IMR-90 (cell line): ENCODE data around the gene PAX2. TPM values are rescaled to one million over a fixed set of nuclear protein-coding genes. Genes with fewer than 3 reads are reported as not detected.

Experiments
- ATAC-seq: fragments of 200-7000 bp; cut with Tn5 transposase; 2 replicates; pipeline ENCODE4 v1.9.1; 2020; ENCODE audit warnings: low read depth, mild to moderate bottlenecking, moderate library complexity
- BruUV-seq: library from RNA; stranded (reverse); fragments of 400-500 nt; replicated peaks from 2 replicates; lab custom pipeline; 2021; lab: Mats Ljungman, UMichigan
- CTCF ChIA-PET: fragments of 300-600 bp; formaldehyde crosslinking; extraction: SDS; loops from one replicate; lab custom pipeline; 2021; ENCODE audit warnings: antibody characterized with exemption; lab: Yijun Ruan, JAX
- POLR2A ChIA-PET: fragments of 300-600 bp; sonication (Branson Sonifier 250); formaldehyde crosslinking; loops from one replicate; lab custom pipeline; 2022; ENCODE audit warnings: antibody characterized with exemption; ENCODE audit not compliant: unreplicated experiment; lab: Charles Lee
- DNase-seq: peaks from one replicate; pipeline ENCODE4 v3.0.0; 2013
- H2AFZ ChIP-seq: replicated peaks from 2 replicates; pipeline ENCODE3; 2013; ENCODE audit warnings: low read length, mild to moderate bottlenecking; ENCODE audit not compliant: poor library complexity
- H2AK5ac ChIP-seq: 2 replicates; pipeline ENCODE4 v1.6.1; 2013; ENCODE audit warnings: low read depth, low read length, inconsistent platforms
- H2AK9ac ChIP-seq: replicated peaks from 2 replicates; pipeline ENCODE3; 2013; ENCODE audit warnings: mild to moderate bottlenecking, low read depth, low read length, moderate library complexity; ENCODE audit not compliant: poor library complexity
- H2BK120ac ChIP-seq: 2 replicates; pipeline ENCODE4 v1.6.1; 2013; ENCODE audit warnings: low read depth, low read length, inconsistent platforms
- H2BK15ac ChIP-seq: 3 replicates; pipeline ENCODE4 v1.6.1; 2013; ENCODE audit warnings: low read depth, low read length, inconsistent platforms
- H2BK20ac ChIP-seq: 2 replicates; pipeline ENCODE4 v1.6.1; 2013; ENCODE audit warnings: low read depth, mild to moderate bottlenecking, inconsistent platforms, low read length, moderate library complexity
- H2BK5ac ChIP-seq: 2 replicates; pipeline ENCODE4 v1.6.1; 2013; ENCODE audit warnings: mild to moderate bottlenecking, low read depth, low read length, inconsistent platforms; ENCODE audit not compliant: poor library complexity, severe bottlenecking
- H3K14ac ChIP-seq: replicated peaks from 2 replicates; pipeline ENCODE4 v1.6.1; 2013; ENCODE audit warnings: low read depth, low read length, inconsistent platforms
- H3K18ac ChIP-seq: 2 replicates; pipeline ENCODE4 v1.6.1; 2013; ENCODE audit warnings: low read depth, low read length, control low read depth
- H3K23ac ChIP-seq: 2 replicates; pipeline ENCODE4 v1.6.1; 2013; ENCODE audit warnings: low read depth, low read length, inconsistent platforms
- H3K27ac ChIP-seq: 2 replicates; pipeline ENCODE4 v1.5.1; 2013; ENCODE audit warnings: mild to moderate bottlenecking, control low read depth, low read length; ENCODE audit not compliant: insufficient read depth
- H3K27me3 ChIP-seq: 2 replicates; pipeline ENCODE4 v1.6.1; 2013; ENCODE audit warnings: low read length; ENCODE audit not compliant: control insufficient read depth, insufficient read depth
- H3K36me3 ChIP-seq: 2 replicates; pipeline ENCODE4 v1.6.1; 2013; ENCODE audit warnings: low read length, mixed read lengths; ENCODE audit not compliant: control insufficient read depth, insufficient read depth
- H3K4ac ChIP-seq: 2 replicates; pipeline ENCODE4 v1.6.1; 2013; ENCODE audit warnings: low read depth, low read length, inconsistent platforms
- H3K4me1 ChIP-seq: 2 replicates; pipeline ENCODE4 v1.6.1; 2013; ENCODE audit warnings: low read length, mixed read lengths; ENCODE audit not compliant: control insufficient read depth, insufficient read depth
- H3K4me2 ChIP-seq: 2 replicates; pipeline ENCODE4 v1.6.1; 2013; ENCODE audit warnings: low read depth, mild to moderate bottlenecking, control low read depth, low read length, moderate library complexity
- H3K4me3 ChIP-seq: 2 replicates; pipeline ENCODE4 v1.5.1; 2013; ENCODE audit warnings: low read depth, mild to moderate bottlenecking, control low read depth, low read length, moderate library complexity; ENCODE audit not compliant: insufficient read depth
- H3K56ac ChIP-seq: 2 replicates; pipeline ENCODE4 v1.6.1; 2013; ENCODE audit warnings: low read length, inconsistent platforms; ENCODE audit not compliant: insufficient read depth; ENCODE audit errors: extremely low read depth
- H3K79me1 ChIP-seq, 2 experiments: 2 replicates each; pipeline ENCODE4 v1.6.1; 2013; ENCODE audit warnings: low read length in 2 of 2, inconsistent platforms in 1 of 2, low read depth in 1 of 2
- H3K9ac ChIP-seq: 2 replicates; pipeline ENCODE4 v1.6.1; 2013; ENCODE audit warnings: low read depth, low read length, control low read depth
- H3K9me1 ChIP-seq: 2 replicates; pipeline ENCODE4 v1.6.1; 2013; ENCODE audit warnings: low read length, inconsistent platforms; ENCODE audit not compliant: insufficient read depth
- H3K9me3 ChIP-seq: 2 replicates; pipeline ENCODE4 v1.6.1; 2013; ENCODE audit warnings: low read length; ENCODE audit not compliant: control insufficient read depth, insufficient read depth
- H4K20me1 ChIP-seq: 2 replicates; pipeline ENCODE4 v1.6.1; 2013; ENCODE audit warnings: low read length, inconsistent platforms; ENCODE audit not compliant: insufficient read depth
- H4K5ac ChIP-seq: 2 replicates; pipeline ENCODE4 v1.6.1; 2013; ENCODE audit warnings: mild to moderate bottlenecking, low read depth, low read length, control low read depth
- H4K8ac ChIP-seq, 2 experiments: 2 replicates each; pipeline ENCODE4 v1.6.1; 2013; ENCODE audit warnings: low read depth in 2 of 2, low read length in 2 of 2, control low read depth in 1 of 2, inconsistent platforms in 1 of 2
- H4K91ac ChIP-seq: 2 replicates; pipeline ENCODE4 v1.6.1; 2013; ENCODE audit warnings: low read depth, low read length, inconsistent platforms; ENCODE audit not compliant: insufficient read depth
- BHLHE40 ChIP-seq: fragments of 150-350 bp; IDR thresholded peaks from 2 replicates; pipeline ENCODE4 v1.6.1; 2016; ENCODE audit warnings: mild to moderate bottlenecking, low read depth, low read length
- CEBPB ChIP-seq: IDR thresholded peaks from 2 replicates; pipeline ENCODE4 v1.6.1; 2012; ENCODE audit warnings: low read depth, low read length, improper control_type of control experiment
- FOS ChIP-seq: fragments of 150-350 bp; IDR thresholded peaks from 2 replicates; pipeline ENCODE4 v1.6.1; 2016; ENCODE audit warnings: low read depth, low read length
- MAFK ChIP-seq: IDR thresholded peaks from 2 replicates; pipeline ENCODE4 v1.6.1; 2012; ENCODE audit warnings: low read depth, low read length, improper control_type of control experiment
- MAZ ChIP-seq: IDR thresholded peaks from 2 replicates; pipeline ENCODE4 v1.6.1; 2012; ENCODE audit warnings: low read depth, mild to moderate bottlenecking, low read length, improper control_type of control experiment, moderate library complexity, borderline replicate concordance
- MXI1 ChIP-seq: IDR thresholded peaks from 2 replicates; pipeline ENCODE4 v1.6.1; 2012; ENCODE audit warnings: low read depth, mild to moderate bottlenecking, low read length, moderate library complexity, borderline replicate concordance
- NFE2L2 ChIP-seq: fragments of 150-350 bp; IDR thresholded peaks from 2 replicates; pipeline ENCODE4 v1.6.1; 2016; ENCODE audit warnings: low read depth, mild to moderate bottlenecking, low read length
- RCOR1 ChIP-seq: IDR thresholded peaks from 2 replicates; pipeline ENCODE4 v1.6.1; 2012; ENCODE audit warnings: mild to moderate bottlenecking, low read length, improper control_type of control experiment; ENCODE audit not compliant: insufficient replicate concordance
- dilution Hi-C: fragments of 300-500 bp; cut with HindIII; formaldehyde crosslinking; loops from one replicate; pipeline ENCODE4 v1.14.3; 2018; ENCODE audit warnings: low sequenced_read_pairs; ENCODE audit not compliant: unreplicated experiment
- in situ Hi-C: fragments of 300-500 bp; cut with MboI; formaldehyde crosslinking; loops from 3 replicates; pipeline ENCODE4 v1.14.3; 2019; ENCODE audit warnings: low sequenced_read_pairs, inconsistent platforms, mixed read lengths
- intact Hi-C: fragments of 100-400 bp; cut with micrococcal nuclease; formaldehyde crosslinking; loops from 2 replicates; pipeline ENCODE4 v1.10.0; 2022
- polyA plus RNA-seq, 3 experiments: library from polyadenylated mRNA; depleted of rRNA; stranded (reverse); fragments of >200 nt; gene quantifications; 2 replicates each; pipeline ENCODE4 v1.2.3, GENCODE V29; 2012; ENCODE audit warnings: low replicate concordance in 1 of 3
- total RNA-seq: library from RNA; depleted of rRNA; stranded (reverse); fragments of >200 nt; gene quantifications from 2 replicates; pipeline ENCODE4 v1.2.3, GENCODE V29; 2012
- TF ChIP-seq, protein P1 (sequence below): fragments of 150-350 bp; IDR thresholded peaks from 2 replicates; pipeline ENCODE4 v1.6.1; 2017; ENCODE audit warnings: mild to moderate bottlenecking, antibody characterized with exemption, low read length, low read depth
- TF ChIP-seq, protein P2 (sequence below): conservative IDR thresholded peaks from 2 replicates; pipeline ENCODE4 v1.5.1; 2012; ENCODE audit warnings: mild to moderate bottlenecking, low read depth, low read length, improper control_type of control experiment

Gene PAX2
- total and polyA plus RNA-seq, 2 of the 4 experiments (the other 2 are of a cell fraction): not detected

DNA sequence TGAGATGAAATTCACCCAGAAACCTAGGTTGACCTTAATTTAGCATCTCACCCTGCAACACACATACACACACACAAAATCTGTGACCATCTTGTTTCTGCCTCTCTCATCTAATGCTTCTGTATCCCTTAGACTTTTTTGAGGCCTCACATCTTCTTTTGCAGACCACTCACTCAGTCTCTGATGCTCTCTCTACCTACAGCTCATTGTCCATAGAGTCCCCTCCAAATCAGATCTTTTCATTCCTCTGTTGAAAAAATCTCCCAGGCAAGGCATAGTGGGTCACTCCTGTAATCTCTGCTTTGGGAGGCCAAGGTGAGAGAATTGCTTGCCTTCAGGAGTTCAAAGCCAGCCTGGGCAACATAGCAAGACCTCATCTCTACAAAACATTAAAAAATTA is 17.6 kb upstream of the PAX2 start:
- Histone ChIP-seq H2BK20ac (no peak overlapping the region), H3K27ac (no peak overlapping the region), H3K56ac (no peak overlapping the region), H3K9me1 (no peaks in the 10 kb centered on the region), H3K4me3 (no peak overlapping the region), H3K23ac (no peak overlapping the region), H2AFZ (no peak overlapping the region), H2BK120ac (no peak overlapping the region), H3K4ac (no peak overlapping the region), H2BK15ac (no peak overlapping the region), H2AK9ac (no peak overlapping the region), H4K20me1 (no peaks in the 10 kb centered on the region), H3K14ac (no peak overlapping the region), H4K5ac (no peak overlapping the region), H2BK5ac (no peak overlapping the region), H3K27me3 (peaks cover 79% of the 10 kb centered on the region), H3K9ac (no peak overlapping the region), H3K9me3 (no peaks in the 10 kb centered on the region), H3K36me3 (no peaks in the 10 kb centered on the region), H2AK5ac (no peak overlapping the region), H3K79me1 (no peaks in the 10 kb centered on the region), H3K4me2 (no peak overlapping the region), H3K4me1 (no peaks in the 10 kb centered on the region; the same call in 1 of the 2 replicates), H4K91ac (no peak overlapping the region), H3K18ac (no peak overlapping the region), H4K8ac (no peak overlapping the region)
- in situ Hi-C loops (no loop called here), dilution Hi-C loops (no loop called here), intact Hi-C loops (no loop called here)
- POLR2A ChIA-PET: no interaction called here
- TF ChIP-seq MAZ: no peak
- TF ChIP-seq MXI1: no peak
- TF ChIP-seq MAFK: no peak
- no peak for TF ChIP-seq FOS
- no peak for TF ChIP-seq NFE2L2
- TF ChIP-seq RCOR1: no peak
- TF ChIP-seq, protein P1, sequence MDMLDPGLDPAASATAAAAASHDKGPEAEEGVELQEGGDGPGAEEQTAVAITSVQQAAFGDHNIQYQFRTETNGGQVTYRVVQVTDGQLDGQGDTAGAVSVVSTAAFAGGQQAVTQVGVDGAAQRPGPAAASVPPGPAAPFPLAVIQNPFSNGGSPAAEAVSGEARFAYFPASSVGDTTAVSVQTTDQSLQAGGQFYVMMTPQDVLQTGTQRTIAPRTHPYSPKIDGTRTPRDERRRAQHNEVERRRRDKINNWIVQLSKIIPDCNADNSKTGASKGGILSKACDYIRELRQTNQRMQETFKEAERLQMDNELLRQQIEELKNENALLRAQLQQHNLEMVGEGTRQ: no peak
- TF ChIP-seq, protein P2, sequence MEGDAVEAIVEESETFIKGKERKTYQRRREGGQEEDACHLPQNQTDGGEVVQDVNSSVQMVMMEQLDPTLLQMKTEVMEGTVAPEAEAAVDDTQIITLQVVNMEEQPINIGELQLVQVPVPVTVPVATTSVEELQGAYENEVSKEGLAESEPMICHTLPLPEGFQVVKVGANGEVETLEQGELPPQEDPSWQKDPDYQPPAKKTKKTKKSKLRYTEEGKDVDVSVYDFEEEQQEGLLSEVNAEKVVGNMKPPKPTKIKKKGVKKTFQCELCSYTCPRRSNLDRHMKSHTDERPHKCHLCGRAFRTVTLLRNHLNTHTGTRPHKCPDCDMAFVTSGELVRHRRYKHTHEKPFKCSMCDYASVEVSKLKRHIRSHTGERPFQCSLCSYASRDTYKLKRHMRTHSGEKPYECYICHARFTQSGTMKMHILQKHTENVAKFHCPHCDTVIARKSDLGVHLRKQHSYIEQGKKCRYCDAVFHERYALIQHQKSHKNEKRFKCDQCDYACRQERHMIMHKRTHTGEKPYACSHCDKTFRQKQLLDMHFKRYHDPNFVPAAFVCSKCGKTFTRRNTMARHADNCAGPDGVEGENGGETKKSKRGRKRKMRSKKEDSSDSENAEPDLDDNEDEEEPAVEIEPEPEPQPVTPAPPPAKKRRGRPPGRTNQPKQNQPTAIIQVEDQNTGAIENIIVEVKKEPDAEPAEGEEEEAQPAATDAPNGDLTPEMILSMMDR: no peak
- no peak for TF ChIP-seq CEBPB
- TF ChIP-seq BHLHE40: no peak
- BruUV-seq: no TSS peak
- ATAC-seq (no peak), DNase-seq (no peak)
- CTCF ChIA-PET: no interaction called here
